GM21360 (cell line): ENCODE results near the gene IQCM.

Experiments
- ATAC-seq: cut with Tn5 transposase; IDR thresholded peaks from one replicate; pipeline ENCODE4 v1.9.1; 2021; ENCODE audit warnings: mild to moderate bottlenecking, moderate library complexity; ENCODE audit not compliant: unreplicated experiment

IQCM gene

DNA sequence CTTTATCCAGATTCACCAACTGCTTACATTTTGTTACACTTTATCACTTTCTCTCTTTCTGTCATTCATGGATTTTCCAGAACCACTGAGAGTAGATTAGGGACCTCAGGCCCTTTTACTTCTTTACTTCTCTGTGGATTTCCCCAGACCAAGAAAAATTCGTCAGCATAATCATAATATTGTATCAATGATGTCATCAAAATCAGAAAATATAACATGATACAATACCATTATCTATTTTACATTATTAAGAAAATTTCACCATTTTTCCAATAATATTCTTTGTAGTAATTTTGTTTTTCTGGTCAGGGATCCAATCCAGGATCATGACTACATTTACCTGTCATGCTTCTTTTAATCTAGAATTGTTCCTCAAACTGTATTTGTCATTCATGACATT, 494.2 kb downstream of the IQCM start:
- no peak for ATAC-seq

DNA sequence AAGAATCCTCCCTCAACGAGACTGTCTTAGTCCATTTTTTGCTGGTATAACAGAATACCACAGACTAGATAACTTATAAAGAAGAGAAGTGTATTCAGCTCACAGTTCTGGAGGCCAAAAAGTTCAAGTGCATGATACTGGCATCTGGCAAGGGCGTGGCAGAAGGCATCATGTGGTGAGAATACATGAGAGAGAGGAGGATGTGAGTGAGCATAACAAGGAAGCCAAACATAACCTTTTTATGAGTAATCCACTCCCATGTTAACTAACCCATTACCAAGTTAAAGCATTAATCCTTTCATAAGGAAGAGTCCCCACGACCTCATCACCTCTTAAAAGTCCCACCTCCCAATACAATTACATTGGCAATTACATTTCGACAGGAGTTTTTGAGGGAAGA, 504.6 kb downstream of the IQCM start:
- no peak for ATAC-seq

DNA sequence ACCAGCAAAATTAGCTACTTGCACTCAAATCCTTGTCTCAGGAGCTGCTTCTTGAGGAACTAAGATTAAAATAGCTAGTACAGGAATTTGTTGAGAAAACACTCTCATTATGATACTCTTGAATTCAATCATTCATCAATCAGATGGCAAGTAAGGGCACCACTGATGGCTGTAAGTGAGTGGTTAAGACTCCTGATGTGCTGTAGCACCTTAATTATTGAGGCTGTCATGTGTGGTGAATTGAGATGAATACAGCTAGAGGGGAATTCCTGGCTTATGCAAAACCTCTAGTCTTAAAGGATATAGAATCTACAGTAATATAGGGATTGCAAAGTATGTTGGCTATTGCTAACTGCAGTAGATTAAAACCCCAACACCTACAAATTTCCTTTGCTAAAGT, 509.1 kb downstream of the IQCM start:
- ATAC-seq, result no peak
